T-helper 1 cell treated with Interleukin-12 subunit alpha and Interleukin-12 subunit beta and Interleukin-4 antibody, amounts not matched to agents 30 μg/mL and 1 μg/mL, for 36 hours (primary cell): ENCODE data around the gene CD101.
"Not testable (repeated sequence)": the region's sequence is repeated elsewhere in the genome, so short reads cannot be mapped to it uniquely, and the experiment has no call there.

Experiments
- H3K27ac Mint-ChIP-seq: one replicate; pipeline ENCODE4 v1.8.0; 2021; ENCODE audit warnings: mild to moderate bottlenecking, mixed read lengths
- H3K27me3 Mint-ChIP-seq: one replicate; pipeline ENCODE4 v1.8.0; 2021; ENCODE audit warnings: low read depth, mixed read lengths
- H3K36me3 Mint-ChIP-seq: one replicate; pipeline ENCODE4 v1.8.0; 2021; ENCODE audit warnings: low read depth, mixed read lengths
- H3K4me1 Mint-ChIP-seq: one replicate; pipeline ENCODE4 v1.8.0; 2021; ENCODE audit warnings: low read depth, mixed read lengths
- H3K4me3 Mint-ChIP-seq: one replicate; pipeline ENCODE4 v1.8.0; 2021; ENCODE audit warnings: mild to moderate bottlenecking, moderate library complexity, mixed read lengths
- H3K9me3 Mint-ChIP-seq: one replicate; pipeline ENCODE4 v1.8.0; 2021; ENCODE audit warnings: mixed read lengths

The CD101 gene

DNA sequence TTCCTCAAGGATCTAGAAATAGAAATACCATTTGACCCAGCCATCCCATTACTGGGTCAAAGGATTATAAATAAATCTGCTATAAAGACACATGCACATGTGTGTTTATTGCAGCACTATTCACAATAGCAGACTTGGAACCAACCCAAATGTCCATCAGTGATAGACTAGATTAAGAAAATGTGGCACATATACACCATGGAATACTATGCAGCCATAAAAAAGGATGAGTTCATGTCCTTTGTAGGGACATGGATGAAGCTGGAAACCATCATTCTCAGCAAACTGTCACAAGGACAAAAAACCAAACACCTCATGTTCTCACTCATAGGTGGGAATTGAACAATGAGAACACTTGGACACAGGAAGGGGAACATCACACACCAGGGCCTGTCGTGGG is 21.3 kb upstream of the CD101 start:
- not testable (repeated sequence) for H3K9me3 Mint-ChIP-seq, H3K4me3 Mint-ChIP-seq, H3K4me1 Mint-ChIP-seq, H3K27ac Mint-ChIP-seq, H3K27me3 Mint-ChIP-seq
- H3K36me3 Mint-ChIP-seq = peaks cover 16% of the 10 kb centered on the region

DNA sequence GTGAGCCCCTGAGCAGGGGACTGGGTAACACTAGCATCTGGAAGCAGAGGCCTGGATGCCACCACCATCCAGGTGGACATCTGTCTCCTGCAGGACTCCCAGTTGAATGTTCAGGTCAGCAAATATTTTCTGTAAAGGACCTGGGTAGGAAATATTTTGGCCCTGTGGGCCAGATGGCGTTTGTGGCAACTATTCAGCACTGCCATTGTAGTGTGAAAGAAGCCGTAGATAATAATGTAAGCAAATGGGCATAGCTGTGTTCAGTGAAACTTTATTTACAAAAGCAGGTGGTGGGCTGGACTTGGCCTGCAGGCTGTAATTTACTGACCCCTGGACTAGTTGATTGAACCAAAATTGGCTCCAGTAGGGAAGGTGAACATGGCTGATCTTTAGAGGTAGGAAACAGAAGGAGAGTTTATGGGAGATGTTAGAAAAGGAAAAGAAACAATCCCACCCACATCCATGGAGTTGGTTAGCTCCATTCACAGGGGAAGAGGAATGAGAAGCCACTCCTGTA is 20.0 kb upstream of the CD101 start:
- Mint-ChIP-seq H3K4me3 (no peak overlapping the region), H3K4me1 (peaks cover 10% of the 10 kb centered on the region), H3K36me3 (peaks cover 10% of the 10 kb centered on the region), H3K27me3 (no peaks in the 10 kb centered on the region), H3K9me3 (no peaks in the 10 kb centered on the region), H3K27ac (no peak overlapping the region)

DNA sequence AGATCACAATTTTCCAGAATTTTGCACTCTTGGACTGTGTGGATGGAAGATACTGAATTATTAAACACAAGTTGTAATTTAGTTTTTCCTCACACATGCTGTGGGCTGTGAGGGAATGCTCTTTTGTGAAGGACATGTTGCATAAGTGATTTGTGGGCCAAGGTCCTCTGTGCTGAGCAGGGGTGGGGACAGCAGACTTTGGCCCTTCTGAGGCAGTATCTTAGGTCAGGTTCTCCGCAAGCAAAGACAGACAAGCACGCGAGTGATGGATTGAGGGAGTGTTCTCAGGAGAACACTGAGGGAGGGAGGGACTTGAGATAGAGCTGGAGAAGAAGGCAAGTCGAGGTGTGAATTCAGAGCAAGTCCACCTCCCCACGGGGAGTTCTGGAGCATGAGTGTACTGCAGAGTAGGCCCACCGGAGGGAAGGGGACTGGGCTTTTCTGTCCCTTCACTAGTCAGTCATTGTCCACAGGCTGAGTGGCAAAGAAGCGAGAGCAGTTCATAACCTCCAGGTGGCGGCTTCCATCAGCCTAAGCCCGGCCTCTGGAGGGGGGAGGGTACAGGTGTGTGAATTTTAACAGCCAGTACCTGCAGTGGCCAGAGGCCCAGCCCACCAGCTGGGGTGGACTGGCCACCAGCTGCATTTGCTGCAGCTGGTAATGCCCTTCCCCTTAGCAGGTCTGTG is 19.1 kb upstream of the CD101 start:
- H3K27me3 Mint-ChIP-seq = no peaks in the 10 kb centered on the region
- peaks cover 19% of the 10 kb centered on the region for H3K4me1 Mint-ChIP-seq
- H3K4me3 Mint-ChIP-seq = no peak overlapping the region
- H3K27ac Mint-ChIP-seq = no peak overlapping the region
- H3K36me3 Mint-ChIP-seq = peaks cover 8% of the 10 kb centered on the region
- H3K9me3 Mint-ChIP-seq = no peaks in the 10 kb centered on the region

DNA sequence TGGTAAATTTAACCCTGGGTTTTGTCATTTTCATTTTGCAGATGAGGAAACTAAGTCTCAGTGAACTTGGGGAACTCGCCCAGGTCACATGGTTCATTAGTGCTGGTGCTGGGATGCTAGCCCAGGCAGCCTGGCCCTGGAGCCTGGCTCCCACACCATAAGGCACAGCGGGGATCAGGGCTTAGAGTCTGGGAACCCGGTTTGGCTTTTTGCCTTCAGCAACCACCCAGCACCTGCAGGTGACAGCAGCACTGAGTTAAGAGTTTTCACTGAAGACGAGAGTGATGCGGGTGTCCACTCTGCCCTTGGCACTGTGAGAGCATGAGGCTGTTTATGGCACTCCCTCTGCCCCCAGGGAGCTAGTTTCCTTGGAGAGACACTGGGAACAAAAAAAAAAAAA is 18.4 kb upstream of the CD101 start:
- Mint-ChIP-seq H3K36me3 (peaks cover 5% of the 10 kb centered on the region), H3K4me3 (no peak overlapping the region), H3K27ac (no peak overlapping the region), H3K4me1 (peaks cover 22% of the 10 kb centered on the region), H3K27me3 (no peaks in the 10 kb centered on the region), H3K9me3 (no peaks in the 10 kb centered on the region)

DNA sequence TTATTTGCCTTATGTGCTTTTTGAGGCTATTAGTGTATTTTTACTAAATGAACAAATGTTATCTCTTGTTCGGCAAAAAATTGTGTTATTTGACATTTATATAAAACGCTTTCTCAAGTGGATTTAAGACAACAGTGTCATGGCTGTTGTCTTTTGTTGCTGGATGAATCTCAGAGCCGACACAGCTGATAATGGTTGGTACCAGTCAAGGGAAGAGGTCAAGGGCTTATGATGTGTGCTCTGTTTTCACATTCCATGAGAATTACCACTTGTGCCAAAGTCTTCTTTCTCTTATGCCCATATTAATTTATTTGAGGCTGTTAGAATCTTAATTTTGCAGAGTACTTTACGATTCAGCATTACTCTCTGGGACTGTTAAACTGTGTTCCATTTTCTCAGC is 17.9 kb upstream of the CD101 start:
- H3K36me3 Mint-ChIP-seq = peaks cover 5% of the 10 kb centered on the region
- no peak overlapping the region for H3K4me3 Mint-ChIP-seq
- no peaks in the 10 kb centered on the region for H3K27me3 Mint-ChIP-seq
- no peak overlapping the region for H3K27ac Mint-ChIP-seq
- H3K4me1 Mint-ChIP-seq = peaks cover 22% of the 10 kb centered on the region
- no peaks in the 10 kb centered on the region for H3K9me3 Mint-ChIP-seq

DNA sequence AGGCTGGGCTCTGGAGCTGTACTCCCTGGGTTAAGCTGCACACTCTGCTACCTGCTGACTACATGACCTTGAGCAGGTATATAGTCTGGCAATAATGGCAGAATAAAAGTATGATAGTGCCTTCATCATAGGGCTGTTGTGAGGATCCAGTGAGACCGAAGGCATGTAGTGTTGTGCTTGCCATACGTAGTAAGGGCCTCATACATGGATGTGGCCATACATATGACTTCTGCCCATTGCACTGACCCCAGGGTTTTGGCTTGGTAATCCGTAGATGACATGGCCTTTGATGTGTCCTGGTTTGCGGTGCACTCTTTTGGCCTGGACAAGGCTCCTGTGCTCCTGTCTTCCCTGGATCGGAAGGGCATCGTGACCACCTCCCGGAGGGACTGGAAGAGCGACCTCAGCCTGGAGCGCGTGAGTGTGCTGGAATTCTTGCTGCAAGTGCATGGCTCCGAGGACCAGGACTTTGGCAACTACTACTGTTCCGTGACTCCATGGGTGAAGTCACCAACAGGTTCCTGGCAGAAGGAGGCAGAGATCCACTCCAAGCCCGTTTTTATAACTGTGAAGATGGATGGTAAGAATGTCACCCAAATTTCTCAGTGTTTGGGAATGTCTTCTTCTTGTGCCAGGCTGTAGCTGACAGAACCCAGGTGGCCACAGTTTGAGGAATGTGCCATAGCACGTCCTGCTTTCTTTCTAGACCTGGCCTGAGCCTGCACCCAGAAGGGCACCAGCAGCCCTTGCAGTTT is 17.0 kb upstream of the CD101 start:
- Mint-ChIP-seq H3K9me3 (no peaks in the 10 kb centered on the region), H3K27ac (no peak overlapping the region), H3K27me3 (no peaks in the 10 kb centered on the region), H3K4me3 (no peak overlapping the region), H3K36me3 (peaks cover 3% of the 10 kb centered on the region), H3K4me1 (peaks cover 22% of the 10 kb centered on the region)

DNA sequence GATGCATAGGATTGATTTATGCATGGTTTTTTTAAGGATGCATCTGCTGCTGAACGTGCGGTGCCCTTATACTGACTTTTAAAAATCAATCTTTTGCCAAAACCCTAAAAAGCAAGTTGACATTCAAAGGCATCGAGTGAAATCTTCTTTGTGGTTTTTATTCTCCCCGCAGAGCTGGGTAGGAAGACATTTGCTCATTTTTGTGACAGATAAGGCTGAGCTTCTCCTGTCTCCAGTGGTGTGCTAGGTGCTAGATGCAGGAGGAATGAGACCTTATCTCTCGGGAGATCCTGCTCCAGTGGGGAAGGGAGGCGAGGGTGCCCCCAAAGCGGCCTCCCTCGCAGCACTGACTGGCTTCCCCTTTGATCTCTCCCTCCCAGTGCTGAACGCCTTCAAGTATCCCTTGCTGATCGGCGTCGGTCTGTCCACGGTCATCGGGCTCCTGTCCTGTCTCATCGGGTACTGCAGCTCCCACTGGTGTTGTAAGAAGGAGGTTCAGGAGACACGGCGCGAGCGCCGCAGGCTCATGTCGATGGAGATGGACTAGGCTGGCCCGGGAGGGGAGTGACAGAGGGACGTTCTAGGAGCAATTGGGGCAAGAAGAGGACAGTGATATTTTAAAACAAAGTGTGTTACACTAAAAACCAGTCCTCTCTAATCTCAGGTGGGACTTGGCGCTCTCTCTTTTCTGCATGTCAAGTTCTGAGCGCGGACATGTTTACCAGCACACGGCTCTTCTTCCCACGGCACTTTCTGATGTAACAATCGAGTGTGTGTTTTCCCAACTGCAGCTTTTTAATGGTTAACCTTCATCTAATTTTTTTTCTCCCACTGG is 14.9 kb upstream of the CD101 start:
- H3K9me3 Mint-ChIP-seq = no peaks in the 10 kb centered on the region
- H3K36me3 Mint-ChIP-seq = peaks cover 3% of the 10 kb centered on the region
- H3K27me3 Mint-ChIP-seq = no peaks in the 10 kb centered on the region
- H3K4me1 Mint-ChIP-seq = peaks cover 26% of the 10 kb centered on the region
- peak overlapping the region; percentile 83 for H3K4me3 Mint-ChIP-seq
- H3K27ac Mint-ChIP-seq = peak overlapping the region; percentile 91

DNA sequence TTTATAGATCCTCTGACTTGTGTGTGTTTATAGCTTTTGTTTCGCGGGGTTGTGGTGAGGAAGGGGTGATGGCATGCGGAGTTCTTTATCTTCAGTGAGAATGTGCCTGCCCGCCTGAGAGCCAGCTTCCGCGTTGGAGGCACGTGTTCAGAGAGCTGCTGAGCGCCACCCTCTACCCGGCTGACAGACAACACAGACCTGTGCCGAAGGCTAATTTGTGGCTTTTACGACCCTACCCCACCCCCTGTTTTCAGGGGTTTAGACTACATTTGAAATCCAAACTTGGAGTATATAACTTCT is 14.4 kb upstream of the CD101 start:
- Mint-ChIP-seq H3K4me3 (peak overlapping the region; percentile 83), H3K9me3 (no peaks in the 10 kb centered on the region), H3K27me3 (no peaks in the 10 kb centered on the region), H3K27ac (peak overlapping the region; percentile 91), H3K4me1 (peaks cover 30% of the 10 kb centered on the region), H3K36me3 (peaks cover 3% of the 10 kb centered on the region)

DNA sequence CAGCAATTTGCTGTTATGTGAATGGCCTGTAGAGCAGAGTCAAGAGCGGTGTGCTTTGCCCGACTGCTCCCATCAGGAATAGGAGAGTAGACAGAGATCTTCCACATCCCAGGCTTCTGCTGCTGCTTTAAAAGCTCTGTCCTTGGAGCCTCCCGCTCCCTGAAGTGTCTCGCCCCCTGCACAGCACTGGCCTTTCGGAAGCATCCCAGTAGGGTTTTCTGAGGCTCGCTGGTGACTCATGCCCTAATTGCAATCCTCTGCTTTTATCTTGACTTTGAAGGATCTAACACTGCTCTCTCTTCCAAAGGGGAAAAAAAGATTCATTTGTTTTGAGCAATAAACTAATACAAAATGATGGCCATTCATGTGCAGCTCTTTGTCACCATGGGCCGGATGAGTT is 13.3 kb upstream of the CD101 start:
- H3K9me3 Mint-ChIP-seq = no peaks in the 10 kb centered on the region
- no peaks in the 10 kb centered on the region for H3K27me3 Mint-ChIP-seq
- peaks cover 30% of the 10 kb centered on the region for H3K4me1 Mint-ChIP-seq
- peaks cover 8% of the 10 kb centered on the region for H3K36me3 Mint-ChIP-seq
- no peak overlapping the region for H3K27ac Mint-ChIP-seq
- H3K4me3 Mint-ChIP-seq = no peak overlapping the region

DNA sequence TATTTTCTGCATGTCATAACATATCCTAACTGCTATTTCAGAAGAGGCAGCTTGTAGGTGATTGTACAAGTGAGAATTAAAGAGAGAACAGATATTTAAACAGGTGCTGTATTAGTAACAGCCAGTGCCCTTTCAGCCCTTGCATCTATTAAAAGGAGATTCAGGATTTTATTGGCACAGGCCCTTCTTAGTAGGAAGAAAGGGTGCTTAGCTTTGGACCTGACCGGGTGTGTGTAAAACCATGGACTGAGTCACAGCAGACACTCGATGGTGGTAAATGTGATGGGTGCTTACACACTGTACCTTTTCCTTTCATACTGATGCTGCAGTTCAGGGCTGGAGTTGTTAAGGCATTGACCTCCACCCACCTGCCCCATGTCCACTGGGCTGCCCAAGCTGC is 12.7 kb upstream of the CD101 start:
- H3K27me3 Mint-ChIP-seq = no peaks in the 10 kb centered on the region
- peaks cover 28% of the 10 kb centered on the region for H3K4me1 Mint-ChIP-seq
- no peak overlapping the region for H3K27ac Mint-ChIP-seq
- no peaks in the 10 kb centered on the region for H3K9me3 Mint-ChIP-seq
- peaks cover 7% of the 10 kb centered on the region for H3K36me3 Mint-ChIP-seq
- H3K4me3 Mint-ChIP-seq = no peak overlapping the region

DNA sequence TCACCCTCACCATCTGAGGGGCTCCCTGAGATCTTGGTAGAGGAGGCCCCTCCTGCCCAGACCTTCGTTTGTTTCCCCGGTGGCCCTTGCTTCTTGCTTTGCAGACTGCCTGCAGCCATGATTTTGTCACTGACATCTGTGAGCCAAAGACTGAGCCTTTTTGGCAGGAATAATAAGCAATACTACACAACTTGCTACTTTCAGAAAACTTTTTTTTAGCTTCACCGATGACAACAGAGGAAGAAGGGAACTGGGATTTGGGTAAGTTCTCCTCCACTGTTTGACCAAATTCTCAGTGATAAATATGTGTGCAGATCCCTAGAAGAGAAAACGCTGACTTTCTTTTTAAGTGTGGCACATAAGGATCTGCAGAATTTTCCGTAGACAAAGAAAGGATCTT is 11.7 kb upstream of the CD101 start:
- peaks cover 27% of the 10 kb centered on the region for H3K4me1 Mint-ChIP-seq
- H3K4me3 Mint-ChIP-seq = no peak overlapping the region
- no peaks in the 10 kb centered on the region for H3K27me3 Mint-ChIP-seq
- peaks cover 5% of the 10 kb centered on the region for H3K36me3 Mint-ChIP-seq
- no peaks in the 10 kb centered on the region for H3K9me3 Mint-ChIP-seq
- no peak overlapping the region for H3K27ac Mint-ChIP-seq

DNA sequence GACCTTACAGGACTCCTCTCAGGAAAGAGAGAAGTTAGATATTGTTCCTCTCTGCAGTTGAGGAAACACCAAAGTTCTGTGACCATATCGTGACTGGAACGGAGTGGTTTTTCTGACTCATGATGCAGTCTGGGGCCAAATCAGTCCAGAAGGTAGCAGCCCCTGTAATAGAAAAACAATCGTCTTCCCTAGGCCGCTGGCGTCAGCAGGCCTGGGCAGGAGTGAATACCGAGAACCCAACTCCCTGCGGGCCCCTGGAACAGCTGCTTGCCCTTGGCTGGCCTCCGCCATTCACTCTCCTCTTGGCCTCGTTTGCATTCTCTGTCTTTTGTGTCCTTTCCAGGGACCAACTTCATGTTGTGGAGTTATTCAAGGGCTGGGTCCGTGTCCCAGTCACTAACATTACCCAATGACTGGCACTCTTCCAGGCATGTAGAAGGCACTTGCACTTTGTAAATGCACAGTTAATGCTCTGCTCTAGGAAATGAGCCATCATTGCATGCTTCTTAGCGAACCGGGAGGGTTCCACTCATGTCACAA is 10.9 kb upstream of the CD101 start:
- Mint-ChIP-seq H3K4me3 (no peak overlapping the region), H3K27ac (no peak overlapping the region), H3K27me3 (no peaks in the 10 kb centered on the region), H3K9me3 (no peaks in the 10 kb centered on the region), H3K4me1 (peaks cover 27% of the 10 kb centered on the region), H3K36me3 (peaks cover 5% of the 10 kb centered on the region)

DNA sequence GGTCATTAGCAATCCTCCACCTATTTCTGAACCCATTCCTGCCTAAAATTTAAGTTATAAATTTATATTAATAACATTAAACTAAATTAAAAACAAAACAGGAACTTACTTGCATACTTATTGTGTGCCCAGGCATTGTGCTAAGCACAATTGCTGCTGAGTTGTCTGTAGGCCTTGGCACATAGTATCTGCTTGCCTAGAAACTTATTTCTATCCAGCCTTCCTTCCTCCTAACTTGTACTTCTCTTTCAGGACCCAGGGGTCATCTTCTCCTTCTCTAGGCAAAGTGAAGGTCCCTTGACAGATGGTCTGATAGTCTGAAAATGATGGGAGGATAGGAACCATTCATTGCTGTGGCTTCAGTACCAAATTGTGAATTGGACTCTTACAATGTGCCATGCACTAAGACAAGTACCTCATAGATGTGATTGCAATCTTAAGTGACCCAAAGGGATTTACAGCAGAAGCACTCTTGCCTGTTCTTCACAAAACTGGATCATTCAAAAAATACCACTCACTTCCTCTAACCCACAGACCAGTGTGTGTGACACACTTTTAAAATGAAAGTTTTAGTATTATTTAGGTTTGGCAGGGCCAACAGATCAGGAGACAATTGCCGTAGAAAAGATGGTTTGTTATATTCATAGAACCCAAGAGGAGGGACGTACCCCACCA is 10.3 kb upstream of the CD101 start:
- H3K4me3 Mint-ChIP-seq = no peak overlapping the region
- H3K4me1 Mint-ChIP-seq = peaks cover 22% of the 10 kb centered on the region
- H3K27ac Mint-ChIP-seq = no peak overlapping the region
- H3K36me3 Mint-ChIP-seq = peaks cover 5% of the 10 kb centered on the region
- H3K9me3 Mint-ChIP-seq = no peaks in the 10 kb centered on the region
- no peaks in the 10 kb centered on the region for H3K27me3 Mint-ChIP-seq

DNA sequence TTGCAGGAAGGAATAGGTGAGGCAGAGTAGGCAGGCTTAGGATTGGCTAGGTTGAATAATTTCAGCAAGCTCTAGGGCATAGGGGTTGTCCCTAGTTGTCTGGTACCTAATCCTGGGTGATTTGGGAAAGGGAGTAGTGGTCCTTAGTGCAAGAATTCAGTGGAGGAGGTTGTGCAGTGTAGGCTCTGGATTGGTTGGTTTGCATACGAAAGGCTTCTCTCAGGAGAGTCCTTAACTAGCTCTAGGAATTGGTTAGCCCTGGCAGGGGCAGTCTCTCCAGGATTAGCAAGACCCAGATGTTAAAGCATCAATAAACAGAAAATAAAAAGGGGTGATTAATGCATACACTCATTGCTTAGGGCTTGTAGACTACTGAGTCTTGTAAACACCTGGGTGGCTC is 9.6 kb upstream of the CD101 start:
- H3K9me3 Mint-ChIP-seq = no peaks in the 10 kb centered on the region
- H3K27me3 Mint-ChIP-seq = no peaks in the 10 kb centered on the region
- H3K4me3 Mint-ChIP-seq = no peak overlapping the region
- peaks cover 5% of the 10 kb centered on the region for H3K36me3 Mint-ChIP-seq
- H3K27ac Mint-ChIP-seq = no peak overlapping the region
- H3K4me1 Mint-ChIP-seq = peaks cover 16% of the 10 kb centered on the region
